Testis (tissue), 2 donors: Measurements from ENCODE around the gene CDH24.

Source experiments
- CTCF ChIP-seq, 3 experiments: fragments of 450-650 bp in 2 of 3; fragments of 200-600 bp in 1 of 3; sonication (generic) in 1 of 3; IDR thresholded peaks; one replicate each; pipeline ENCODE4 v1.5.1; 2016 to 2019; ENCODE audit warnings: antibody characterized with exemption in 3 of 3, mild to moderate bottlenecking in 2 of 3, moderate library complexity in 1 of 3
- POLR2A ChIP-seq: fragments of 450-650 bp; IDR thresholded peaks from one replicate; pipeline ENCODE4 v1.6.1; 2017; ENCODE audit warnings: antibody characterized with exemption, mild to moderate bottlenecking, moderate library complexity

GRCh38 chr14:23033251-23033727 lies 24.0 kb downstream of the CDH24 start:
- no peak for TF ChIP-seq CTCF (IDR thresholded peaks at IDR 0.05)
- no peak for TF ChIP-seq POLR2A
